Type B pancreatic cell (in vitro differentiated cells): Measurements from ENCODE around the gene HBM. TPM values are rescaled to one million over a fixed set of nuclear protein-coding genes. Genes with fewer than 3 reads are reported as not detected.
A peak's percentile ranks its signal among the peaks of the same experiment; 100 is the strongest.

Experiments
- DNase-seq: peaks from one replicate; pipeline ENCODE4 v3.0.0; 2021; ENCODE audit warnings: mixed read lengths; ENCODE audit not compliant: unreplicated experiment; ENCODE audit errors: extremely low spot score
- H3K27ac Mint-ChIP-seq: 2 replicates; pipeline ENCODE4 v1.8.0; 2021; ENCODE audit warnings: mild to moderate bottlenecking, mixed read lengths
- H3K27me3 Mint-ChIP-seq: 2 replicates; pipeline ENCODE4 v1.8.0; 2021; ENCODE audit warnings: mixed read lengths
- H3K36me3 Mint-ChIP-seq: 2 replicates; pipeline ENCODE4 v1.8.0; 2021; ENCODE audit warnings: mixed read lengths
- H3K4me1 Mint-ChIP-seq: one replicate; pipeline ENCODE4 v1.8.0; 2021; ENCODE audit warnings: mixed read lengths; ENCODE audit not compliant: unreplicated experiment
- H3K4me3 Mint-ChIP-seq: 2 replicates; pipeline ENCODE4 v1.8.0; 2021; ENCODE audit warnings: mild to moderate bottlenecking, mixed read lengths
- H3K9me3 Mint-ChIP-seq: 2 replicates; pipeline ENCODE4 v1.8.0; 2021; ENCODE audit warnings: mixed read lengths
- CTCF ChIP-seq: fragments of 200-600 bp; sonication (generic); conservative IDR thresholded peaks from 2 replicates; pipeline ENCODE4 v1.5.0; 2021; ENCODE audit warnings: antibody characterized with exemption, mild to moderate bottlenecking
- total RNA-seq: library from RNA; stranded (reverse); gene quantifications from 2 replicates; pipeline ENCODE4 v1.2.1, GENCODE V29; 2021; ENCODE audit warnings: low replicate concordance

The HBM gene
- total RNA-seq, 1 donor from 2014 or later = not detected

GRCh38 chr16:180101-180675, 14.4 kb downstream of the HBM start, which contains the start of gene HBQ1:
HBQ1 (plus strand) TSS chr16:180459; CDS start chr16:180487, 28 bp downstream.
- TF ChIP-seq CTCF = peak; percentile 78
- Mint-ChIP-seq H3K36me3 (no peaks in the 10 kb centered on the region), H3K4me3 (peak within 1 kb of the TSS; percentile 65), H3K27ac (no peak within 1 kb of the TSS), H3K4me1 (peaks cover 6% of the 10 kb centered on the region), H3K9me3 (no peaks in the 10 kb centered on the region), H3K27me3 (peaks cover 37% of the 10 kb centered on the region)
- peak; percentile 79 for DNase-seq

- TF ChIP-seq CTCF = no peak
- H3K36me3 Mint-ChIP-seq = no peaks in the 10 kb centered on the region
- DNase-seq = no peak
- peaks cover 6% of the 10 kb centered on the region for H3K4me1 Mint-ChIP-seq
- H3K9me3 Mint-ChIP-seq = no peaks in the 10 kb centered on the region
- H3K27ac Mint-ChIP-seq = no peak overlapping the region
- H3K4me3 Mint-ChIP-seq = peak overlapping the region; percentile 61
- H3K27me3 Mint-ChIP-seq = peaks cover 30% of the 10 kb centered on the region
Measured at GRCh38 chr16:180681-181564, 15.1 kb downstream of the HBM start.

GRCh38 chr16:181565-182021, 15.8 kb downstream of the HBM start:
- Mint-ChIP-seq H3K27me3 (peaks cover 28% of the 10 kb centered on the region), H3K36me3 (no peaks in the 10 kb centered on the region), H3K4me1 (peaks cover 6% of the 10 kb centered on the region), H3K4me3 (peak overlapping the region; percentile 44), H3K9me3 (no peaks in the 10 kb centered on the region), H3K27ac (no peak overlapping the region)
- TF ChIP-seq CTCF = peak; percentile 99
- peak; percentile 88 for DNase-seq

- DNase-seq = no peak
- no peaks in the 10 kb centered on the region for H3K4me1 Mint-ChIP-seq
- no peaks in the 10 kb centered on the region for H3K36me3 Mint-ChIP-seq
- H3K27me3 Mint-ChIP-seq = peaks cover 19% of the 10 kb centered on the region
- no peaks in the 10 kb centered on the region for H3K9me3 Mint-ChIP-seq
- no peak for TF ChIP-seq CTCF
- no peak overlapping the region for H3K27ac Mint-ChIP-seq
- H3K4me3 Mint-ChIP-seq = no peak overlapping the region
Measured at GRCh38 chr16:183005-183404, 17.2 kb downstream of the HBM start.

GRCh38 chr16:185213-185612, 19.4 kb downstream of the HBM start:
- no peak overlapping the region for H3K27ac Mint-ChIP-seq
- no peaks in the 10 kb centered on the region for H3K9me3 Mint-ChIP-seq
- H3K4me3 Mint-ChIP-seq = no peak overlapping the region
- TF ChIP-seq CTCF = no peak
- H3K36me3 Mint-ChIP-seq = peaks cover 9% of the 10 kb centered on the region
- no peak for DNase-seq
- no peaks in the 10 kb centered on the region for H3K27me3 Mint-ChIP-seq
- no peaks in the 10 kb centered on the region for H3K4me1 Mint-ChIP-seq
